Thymus (tissue), 11 donors: ENCODE data around the gene JDP2. TPM values are rescaled to one million over a fixed set of nuclear protein-coding genes. Genes with fewer than 3 reads are reported as not detected.

Source experiments
- DNase-seq, 9 donors: peaks; one replicate each; pipeline ENCODE4 v3.0.0-alpha.2; 2013; ENCODE audit warnings: low spot score in 9 of 9, low read depth in 6 of 9, missing footprints in 1 of 9
- H3K27ac ChIP-seq, 2 donors: one replicate each; pipeline ENCODE4 v1.5.1; 2013; ENCODE audit warnings: control low read depth in 1 of 2, low read depth in 1 of 2, low read length in 1 of 2, mild to moderate bottlenecking in 1 of 2, moderate library complexity in 1 of 2
- H3K27me3 ChIP-seq, 2 donors: one replicate each; pipeline ENCODE4 v1.5.1; 2013; ENCODE audit warnings: low read length in 1 of 2; ENCODE audit not compliant: control insufficient read depth in 2 of 2, insufficient read depth in 1 of 2
- H3K36me3 ChIP-seq, 2 donors: one replicate each; pipeline ENCODE4 v1.5.1; 2013; ENCODE audit warnings: low read length in 1 of 2, mild to moderate bottlenecking in 1 of 2, moderate library complexity in 1 of 2; ENCODE audit not compliant: control insufficient read depth in 2 of 2, insufficient read depth in 2 of 2
- H3K4me1 ChIP-seq, 2 donors: one replicate each; pipeline ENCODE4 v1.5.1; 2013; ENCODE audit warnings: low read length in 2 of 2; ENCODE audit not compliant: control insufficient read depth in 2 of 2, insufficient read depth in 2 of 2
- H3K4me3 ChIP-seq, 2 donors: one replicate each; pipeline ENCODE4 v1.5.1; 2013; ENCODE audit warnings: low read length in 2 of 2, control low read depth in 1 of 2, mild to moderate bottlenecking in 1 of 2
- H3K9me3 ChIP-seq, 2 donors: one replicate each; pipeline ENCODE4 v1.5.1; 2013; ENCODE audit warnings: low read length in 1 of 2, mild to moderate bottlenecking in 1 of 2; ENCODE audit not compliant: control insufficient read depth in 2 of 2, insufficient read depth in 1 of 2
- WGBS: extraction: QIAGEN DNeasy Blood & Tissue Kit; methylation state at CpG from one replicate; pipeline ENCODE4 v1.1.7; 2013; 5-methylcytosine and 5-hydroxymethylcytosine counted together
- polyA plus RNA-seq: library from polyadenylated mRNA; stranded (reverse); fragments of 200-250 nt; gene quantifications from one replicate; pipeline ENCODE4 v1.2.3, GENCODE V29; 2013
- total RNA-seq: library from RNA; stranded (reverse); fragments of 120-200 nt; gene quantifications from one replicate; pipeline ENCODE4 v1.2.4, GENCODE V29; 2013
- donor health status: healthy.

The JDP2 gene
- total and polyA plus RNA-seq, 2 donors = 4.3 to 13.4 TPM

DNA sequence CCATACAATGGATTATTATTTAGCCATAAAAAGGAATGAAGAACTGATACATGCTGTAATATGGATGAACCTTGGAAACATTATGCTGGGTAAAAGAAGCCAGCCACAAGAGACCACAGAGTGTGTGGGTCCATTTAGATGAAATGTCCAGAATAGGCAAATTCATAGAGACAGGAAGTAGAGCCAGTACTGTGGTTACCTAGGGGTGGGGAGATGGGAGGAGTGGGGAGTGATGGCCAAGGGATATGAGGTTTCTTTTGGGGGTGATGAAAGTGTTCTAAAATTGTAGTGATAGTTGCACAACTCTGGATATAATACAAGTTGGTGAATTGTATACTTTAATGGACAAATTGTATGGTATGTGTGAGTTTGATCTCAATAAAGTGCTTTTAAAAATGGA, 18.6 kb downstream of the JDP2 start:
- DNase-seq = no peak
- Histone ChIP-seq H3K4me1 (peaks cover 0 to 10% of the 10 kb centered on the region in 2 donors), H3K36me3 (no peaks in the 10 kb centered on the region), H3K27ac (no peak overlapping the region), H3K9me3 (no peaks in the 10 kb centered on the region), H3K27me3 (no peaks in the 10 kb centered on the region), H3K4me3 (no peak overlapping the region)

DNA sequence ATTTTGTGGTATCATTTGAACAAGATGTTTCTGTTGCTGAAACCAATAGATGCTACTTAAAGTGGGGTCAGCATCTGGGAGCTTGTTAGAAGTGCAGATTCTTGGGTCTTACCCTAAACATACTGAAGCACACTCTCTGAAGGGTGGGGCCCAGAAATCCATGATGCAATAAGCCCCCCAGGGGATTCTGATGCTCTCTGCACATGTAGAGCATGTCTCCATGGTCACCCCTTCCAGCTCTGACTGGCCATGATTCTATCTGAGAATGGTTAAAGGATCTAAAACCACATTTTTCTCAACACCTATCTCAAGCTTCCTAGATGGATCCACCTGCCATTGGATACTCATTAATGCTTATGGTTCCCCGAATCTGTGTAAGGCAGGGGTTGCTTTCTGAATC, 20.4 kb downstream of the JDP2 start:
- Histone ChIP-seq H3K4me3 (no peak overlapping the region), H3K27me3 (no peaks in the 10 kb centered on the region), H3K9me3 (no peaks in the 10 kb centered on the region), H3K27ac (no peak overlapping the region), H3K4me1 (peaks cover 0 to 10% of the 10 kb centered on the region in 2 donors), H3K36me3 (no peaks in the 10 kb centered on the region)
- DNase-seq = no peak
- 97% methylated on average over 1 of the region's 1 CpG for WGBS

DNA sequence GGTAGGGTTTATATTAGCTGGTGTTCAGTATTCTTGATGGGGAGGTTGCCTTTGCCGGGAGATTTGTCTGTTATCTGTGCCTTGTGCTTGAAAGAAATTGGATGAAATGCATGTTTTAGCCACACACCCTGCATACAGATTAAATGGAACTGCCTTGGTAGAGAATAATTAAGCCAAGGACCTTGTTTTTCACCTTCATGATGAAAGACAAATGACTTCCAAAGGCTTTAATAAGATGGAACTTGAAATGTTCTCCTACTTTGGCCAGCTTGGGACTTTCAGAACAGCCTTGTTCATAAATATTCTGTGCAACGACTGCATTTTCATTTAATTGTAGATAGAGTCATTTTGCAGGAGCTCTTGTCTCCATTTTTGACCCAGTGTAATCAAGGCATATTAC, 21.2 kb downstream of the JDP2 start:
- no peaks in the 10 kb centered on the region for H3K36me3 ChIP-seq
- no peaks in the 10 kb centered on the region for H3K27me3 ChIP-seq
- no peak overlapping the region for H3K4me3 ChIP-seq
- peaks cover 0 to 15% of the 10 kb centered on the region in 2 donors for H3K4me1 ChIP-seq
- H3K27ac ChIP-seq = no peak overlapping the region
- 71% methylated on average over 2 of the region's 2 CpGs for WGBS
- no peaks in the 10 kb centered on the region for H3K9me3 ChIP-seq
- DNase-seq = no peak

DNA sequence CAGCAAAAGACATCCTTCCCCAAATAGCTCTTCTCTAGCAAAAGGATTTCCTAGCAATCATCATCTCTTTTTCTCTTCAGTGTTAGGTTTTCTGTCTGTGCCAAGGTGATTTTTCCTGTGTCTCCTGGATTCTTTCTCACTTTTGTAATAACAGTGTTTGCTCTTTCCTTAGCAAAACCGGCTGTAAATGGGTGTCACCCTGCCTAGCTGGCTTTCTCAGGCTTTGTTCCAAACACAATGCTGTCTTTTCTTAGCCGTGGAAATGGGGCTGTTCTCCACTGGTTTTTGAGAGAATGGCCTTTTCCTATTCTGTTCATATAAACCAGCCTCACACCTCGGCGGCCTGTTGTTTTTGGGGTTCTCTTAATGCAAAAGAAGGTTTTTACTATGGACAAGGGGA, 21.9 kb downstream of the JDP2 start:
- H3K36me3 ChIP-seq = no peaks in the 10 kb centered on the region
- no peaks in the 10 kb centered on the region for H3K27me3 ChIP-seq
- H3K9me3 ChIP-seq = no peaks in the 10 kb centered on the region
- H3K4me1 ChIP-seq = peaks cover 0 to 18% of the 10 kb centered on the region in 2 donors
- no peak overlapping the region for H3K4me3 ChIP-seq
- 93% methylated on average over 4 of the region's 4 CpGs for WGBS
- DNase-seq = no peak
- no peak overlapping the region for H3K27ac ChIP-seq

DNA sequence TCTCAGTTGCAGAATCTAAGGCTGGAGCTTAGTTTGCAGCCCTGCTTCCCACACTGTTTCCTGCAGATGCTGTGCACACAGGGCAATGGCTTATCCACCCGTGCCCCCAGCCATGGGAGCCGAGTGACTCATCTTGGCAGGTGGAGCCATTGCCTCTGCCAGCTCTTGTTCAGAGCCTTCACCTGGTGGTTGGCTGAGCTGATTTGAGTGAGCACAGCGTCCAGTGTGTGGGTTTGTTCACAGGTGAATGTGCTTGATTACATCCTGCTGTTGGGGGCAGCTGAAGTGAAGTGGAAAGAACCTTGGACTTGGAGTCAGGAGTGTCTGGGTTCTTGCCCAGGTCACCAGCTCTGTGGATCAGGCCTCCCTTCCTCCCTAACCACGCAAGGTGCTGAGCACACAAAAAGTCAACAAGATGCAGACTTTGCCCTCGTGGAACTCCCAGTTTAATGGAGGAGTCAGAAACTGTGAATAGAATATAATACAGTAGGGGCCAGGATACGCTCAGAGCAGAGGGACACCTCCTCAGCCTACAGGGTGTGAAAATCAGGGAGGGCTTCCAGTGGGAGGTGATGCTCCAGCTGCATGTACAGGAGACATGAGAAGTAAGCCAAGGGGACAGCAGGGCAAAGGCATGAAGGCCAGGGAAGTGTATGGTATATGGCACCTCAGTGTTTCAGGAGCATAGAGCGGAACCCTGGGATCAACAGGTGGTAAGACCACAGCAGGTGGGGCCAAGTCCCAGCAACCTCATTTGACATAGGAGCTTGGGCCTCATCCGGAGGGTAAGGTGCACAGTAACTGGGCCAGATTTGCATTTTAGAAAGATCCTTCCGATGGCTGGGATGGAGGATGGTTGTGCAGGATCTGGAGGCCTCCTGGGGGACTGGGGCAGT, 22.8 kb downstream of the JDP2 start:
- Histone ChIP-seq H3K4me3 (no peak overlapping the region), H3K9me3 (no peaks in the 10 kb centered on the region), H3K27me3 (no peaks in the 10 kb centered on the region), H3K4me1 (peaks cover 0 to 18% of the 10 kb centered on the region in 2 donors), H3K36me3 (no peaks in the 10 kb centered on the region), H3K27ac (no peak overlapping the region)
- 63% methylated on average over 9 of the region's 9 CpGs for WGBS
- DNase-seq = no peak

DNA sequence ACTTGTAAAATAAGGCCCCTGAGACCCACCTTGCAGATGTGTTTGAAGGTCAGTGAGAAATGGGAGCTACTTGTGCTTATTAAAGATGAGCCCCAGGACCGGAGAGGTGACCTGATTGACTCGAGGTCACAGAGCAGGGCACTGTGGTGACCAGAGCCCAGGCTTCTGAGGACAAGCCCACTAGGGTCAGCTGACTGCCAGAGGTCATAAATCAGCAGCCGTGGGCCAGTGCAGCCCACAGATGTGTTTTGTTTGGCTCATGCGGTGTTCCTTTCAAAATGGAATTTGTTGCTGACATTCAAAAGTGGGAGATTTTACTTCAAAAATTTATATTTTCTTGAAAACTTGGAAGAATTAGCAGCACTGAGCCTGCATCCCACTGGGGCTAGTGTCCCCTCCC, 24.5 kb downstream of the JDP2 start:
- H3K36me3 ChIP-seq = no peaks in the 10 kb centered on the region
- no peak overlapping the region for H3K27ac ChIP-seq
- no peaks in the 10 kb centered on the region for H3K9me3 ChIP-seq
- H3K27me3 ChIP-seq = no peaks in the 10 kb centered on the region
- 92% methylated on average over 4 of the region's 4 CpGs for WGBS
- no peak overlapping the region for H3K4me3 ChIP-seq
- DNase-seq = no peak
- H3K4me1 ChIP-seq = peaks cover 0 to 18% of the 10 kb centered on the region in 2 donors

DNA sequence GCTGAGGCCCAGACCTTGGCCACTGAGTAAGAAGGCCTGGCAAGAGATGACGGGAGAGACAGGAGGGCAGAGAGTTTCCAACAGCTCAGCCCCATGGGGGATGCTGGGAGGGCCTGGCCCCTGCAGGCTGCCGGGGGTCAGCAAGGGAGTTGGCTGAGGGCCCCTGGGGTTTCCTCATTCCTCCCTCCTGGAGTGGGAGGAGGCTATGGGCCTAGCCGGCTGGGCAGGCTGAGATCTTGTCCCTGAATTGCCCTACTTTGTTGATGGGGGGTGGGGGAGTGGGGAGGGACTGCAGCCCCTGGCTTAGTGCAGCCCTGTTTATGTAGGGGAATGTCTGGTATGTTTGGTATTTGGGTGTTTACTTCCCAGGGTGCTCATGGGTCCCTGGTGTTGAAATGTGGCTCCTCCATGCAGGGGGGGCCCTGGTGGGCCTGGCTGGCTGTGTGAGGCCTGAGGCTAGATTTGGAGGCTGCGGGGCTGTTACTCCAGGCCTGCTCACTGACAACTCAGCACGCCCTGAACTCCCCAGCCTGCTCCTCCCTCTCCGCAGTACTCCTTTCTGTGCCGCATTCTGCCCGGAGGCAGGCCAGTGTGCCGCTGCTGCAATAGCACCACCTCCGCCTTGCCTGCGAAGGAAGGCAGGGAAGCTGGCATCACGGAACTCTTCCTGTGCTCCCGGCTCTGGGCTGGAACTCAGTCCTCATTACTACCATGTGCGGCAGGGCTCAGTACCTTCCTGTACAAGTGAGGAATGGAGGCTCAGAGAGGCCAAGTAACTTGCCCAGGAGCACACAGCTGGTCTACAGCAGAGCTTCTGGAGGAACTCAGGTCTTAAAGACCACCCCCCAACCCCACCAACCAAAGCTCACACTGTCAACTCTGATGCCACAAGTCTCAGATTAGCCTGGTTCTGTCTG, 25.3 kb downstream of the JDP2 start:
- H3K9me3 ChIP-seq = no peaks in the 10 kb centered on the region
- no peak overlapping the region for H3K27ac ChIP-seq
- WGBS = 95% methylated on average over 14 of the region's 14 CpGs
- no peak overlapping the region for H3K4me3 ChIP-seq
- H3K36me3 ChIP-seq = no peaks in the 10 kb centered on the region
- no peak for DNase-seq
- no peaks in the 10 kb centered on the region for H3K27me3 ChIP-seq
- peaks cover 0 to 18% of the 10 kb centered on the region in 2 donors for H3K4me1 ChIP-seq

DNA sequence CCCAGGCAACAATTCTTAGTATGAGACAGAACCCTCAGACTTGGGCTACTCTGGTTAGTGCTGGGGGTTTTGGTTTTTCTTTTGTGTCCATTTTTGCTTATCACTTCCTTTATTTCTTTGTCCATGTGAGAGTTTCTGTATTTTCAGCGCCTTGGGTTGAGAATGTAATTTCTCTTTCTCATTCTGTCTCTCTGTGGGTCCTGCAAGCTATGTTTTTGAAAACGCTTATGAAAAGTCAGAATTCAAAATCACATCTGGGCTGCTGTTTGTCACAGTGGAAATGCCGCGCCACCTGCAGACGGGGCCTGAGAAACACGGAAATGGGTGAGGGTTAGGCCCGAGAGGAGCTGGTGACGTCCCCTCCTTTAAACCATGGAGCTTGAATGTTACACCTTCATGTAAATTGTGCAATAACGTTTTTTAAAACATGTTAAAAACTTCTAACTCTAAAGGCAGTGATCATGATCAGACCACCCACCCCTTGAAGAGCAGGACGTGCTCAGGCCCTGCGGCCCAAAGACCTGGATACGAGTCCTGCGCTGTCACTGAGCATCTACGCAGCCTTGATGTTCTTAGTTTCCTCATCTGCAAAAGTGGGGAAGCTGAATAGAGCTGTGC, 26.1 kb downstream of the JDP2 start:
- Histone ChIP-seq H3K27me3 (no peaks in the 10 kb centered on the region), H3K9me3 (no peaks in the 10 kb centered on the region), H3K36me3 (no peaks in the 10 kb centered on the region), H3K4me1 (peaks cover 0 to 21% of the 10 kb centered on the region in 2 donors), H3K27ac (no peak overlapping the region), H3K4me3 (no peak overlapping the region)
- WGBS = 53% methylated on average over 14 of the region's 14 CpGs
- peak in 5 of 9 donors; percentile 9 to 70 (median 40) for DNase-seq
